Heart right ventricle (tissue), 16 donors: ENCODE data around the gene FCN3. TPM values are rescaled to one million over a fixed set of nuclear protein-coding genes. Genes with fewer than 3 reads are reported as not detected.
A peak's percentile ranks its signal among the peaks of the same experiment; 100 is the strongest.

Source experiments
- ATAC-seq, 8 donors: fragments of 200-7000 bp; cut with Tn5 transposase; one replicate each; pipeline ENCODE4 v1.9.1; 2020; ENCODE audit warnings: mild to moderate bottlenecking in 8 of 8, moderate library complexity in 8 of 8, moderate number of reproducible peaks in 1 of 8
- DNase-seq, 2 donors: peaks; one replicate each; pipeline ENCODE4 v3.0.0-alpha.2; 2020
- H3K27ac ChIP-seq, 10 donors: fragments of 200-600 bp; sonication (generic) in 2 of 10; one replicate each; pipeline versions ENCODE4 v1.5.0 to v1.8.0; 2020 to 2022; ENCODE audit warnings: mild to moderate bottlenecking in 3 of 10
- H3K27me3 ChIP-seq, 7 donors: fragments of 200-600 bp; one replicate each; pipeline ENCODE4 v1.8.0; 2021 to 2022; ENCODE audit warnings: mild to moderate bottlenecking in 2 of 7
- H3K36me3 ChIP-seq, 9 donors: fragments of 200-600 bp; sonication (generic) in 1 of 9; one replicate each; pipeline versions ENCODE4 v1.5.0 to v1.8.0; 2020 to 2022; ENCODE audit warnings: mild to moderate bottlenecking in 2 of 9
- H3K4me1 ChIP-seq, 9 donors: fragments of 200-600 bp; sonication (generic) in 1 of 9; one replicate each; pipeline versions ENCODE4 v1.5.0 to v1.8.0; 2020 to 2022; ENCODE audit warnings: mild to moderate bottlenecking in 4 of 9
- H3K4me3 ChIP-seq, 10 donors: fragments of 200-600 bp; sonication (generic) in 2 of 10; one replicate each; pipeline versions ENCODE4 v1.5.0 to v1.8.0; 2020 to 2022; ENCODE audit warnings: mild to moderate bottlenecking in 7 of 10, moderate library complexity in 2 of 10
- H3K9me3 ChIP-seq, 11 donors: fragments of 200-600 bp in 10 of 11; sonication (generic) in 2 of 11; one replicate each; pipeline versions ENCODE4 v1.5.0 to v1.8.0; 2013 to 2022; ENCODE audit warnings: mild to moderate bottlenecking in 2 of 11, control low read depth in 1 of 11, moderate library complexity in 1 of 11
- CTCF ChIP-seq, 9 donors: fragments of 200-600 bp; sonication (generic) in 2 of 9; IDR thresholded peaks; one replicate each; pipeline versions ENCODE4 v1.5.0 to v1.8.0; 2021 to 2022; ENCODE audit warnings: antibody characterized with exemption in 9 of 9, mild to moderate bottlenecking in 5 of 9, moderate library complexity in 1 of 9
- WGBS, 2 donors: extraction: QIAGEN DNeasy Blood & Tissue Kit; methylation state at CpG; one replicate each; pipeline ENCODE4 v1.1.7; 2013; ENCODE audit warnings: inconsistent platforms in 1 of 2; 5-methylcytosine and 5-hydroxymethylcytosine counted together
- intact Hi-C, 10 donors: fragments of 100-400 bp; cut with DNase I; formaldehyde crosslinking; loops; one replicate each; pipeline versions ENCODE4 v1.11.1 to v1.14.2; 2022
- polyA plus RNA-seq, 2 donors: library from polyadenylated mRNA; stranded (reverse); fragments of 200-250 nt; gene quantifications; one replicate each; pipeline ENCODE4 v1.2.3, GENCODE V29; 2013
- total RNA-seq, 10 donors: library from RNA; stranded (reverse); fragmentation: NEBNext Ultra II Directional in 3 of 10; extraction: Animal tissue kit (Norgen Biotek cat#: 25700) in 3 of 10; gene quantifications; one replicate each; pipeline versions ENCODE4 v1.2.1 to v1.2.4, GENCODE V29; 2021 to 2023
- donor health status: Arrhythmogenic right ventricular cardiomyopathy.
- donor health status: ischemic (EF 13 %, LVEDD 7.1; RV severe dilation, severe dysfunction).
- donor health status: healthy with polysubstance abuse.
- donor health status: DM: no; HTN: yes; CAD: no.
- donor health status: DM: no; HTN: no; CAD: no.
- donor health status: ischemic (EF 25% LVEDD 6.9; RV normal size, moderate dysfunction).
- donor health status: ischemic (EF 25% LVEDD 5.7; RV mildly dilated, moderate dysfunction).
- donor health status: healthy.
- donor health status: DM: yes; HTN: yes; CAD: no.
- donor health status: Ischemic cardiomyopathy.
- donor health status: ischemic (EF 35%, LVEDD 5.7; RV mildly dilated, moderate dysfunction).
- donor health status: nonischemic (EF 11% LVEDD 7.7; RV severe dilation, severe dysfunction).
- donor health status: DM: yes; HTN: yes; CAD: no.
- donor health status: PGD.
- donor health status: ischemic (EF 29% LVEDD 5.4; RV normal size, mild dysfunction).
- donor health status: nonischemic (EF 23%, LVEDD 6.1; RV moderate dilation, normal function).

Gene FCN3
- total and polyA plus RNA-seq, 12 donors: 1.6 to 210 (median 10.9) TPM

GRCh38 chr1:27321813-27322568, 52.6 kb downstream of the FCN3 start, which contains the start of gene TMEM222:
TSS of gene TMEM222 (plus strand) at chr1:27322163. CDS start at chr1:27322198, 35 bp downstream.
- 0 to 1% methylated on average over 67 of the region's 67 CpGs for WGBS, 2 donors
- intact Hi-C loops: loop anchor here in 2 of 10 donors (5.0 kb wide), 2 partner anchors 45 to 75 kb away; partner anchors contain the start of gene MAP3K6 (in 2 of the 2)
- H3K27ac ChIP-seq: peak within 1 kb of the TSS; percentile 81 to 96 (median 92)
- peaks cover 0 to 34% (median 8%) of the 10 kb centered on the region in 9 donors for H3K36me3 ChIP-seq
- no peaks in the 10 kb centered on the region for H3K27me3 ChIP-seq
- peak within 1 kb of the TSS; percentile 68 to 97 (median 86) for H3K4me3 ChIP-seq
- ATAC-seq: peak; percentile 98 to 100 (median 99)
- peak; percentile 97 to 98 for DNase-seq
- H3K4me1 ChIP-seq: peaks cover 5 to 57% (median 36%) of the 10 kb centered on the region in 9 donors
- peak in 8 of 9 donors; percentile 6 to 44 (median 26) for TF ChIP-seq CTCF (IDR thresholded peaks at IDR 0.05)
- H3K9me3 ChIP-seq: no peaks in the 10 kb centered on the region

Other genes starting within 250 kb of the FCN3 start
- gene SLC9A1, start 219.7 kb downstream of the FCN3 start, total RNA-seq: 10 to 100 TPM in 9 of 10 donors, 1 to 10 TPM in 1; 9.4 to 34.4 (median 22.1) TPM
- gene SLC9A1, start 219.7 kb downstream of the FCN3 start, polyA plus RNA-seq: 10 to 100 TPM; 11.3 TPM
- 10 to 100 TPM; 56.1 to 74.3 (median 63.9) TPM for gene WDTC1, start 140.2 kb downstream of the FCN3 start, total RNA-seq
- 10 to 100 TPM; 14.4 to 26.4 TPM for gene WDTC1, start 140.2 kb downstream of the FCN3 start, polyA plus RNA-seq
- 10 to 100 TPM; 24.1 to 32.8 (median 26.4) TPM for gene TMEM222, start 52.7 kb downstream of the FCN3 start, total RNA-seq
- gene TMEM222, start 52.7 kb downstream of the FCN3 start, polyA plus RNA-seq: 10 to 100 TPM; 32.2 to 47.2 TPM
- gene SYTL1, start 32.8 kb downstream of the FCN3 start, total RNA-seq: 1 to 10 TPM in 2 of 10 donors, under 1 TPM in 8; 0.30 to 4.3 (median 0.68) TPM
- gene SYTL1, start 32.8 kb downstream of the FCN3 start, polyA plus RNA-seq: 1 to 10 TPM in 1 of 2 donors, under 1 TPM in 1; 0.46 to 2.5 TPM
- 10 to 100 TPM; 18.6 to 71.1 (median 27.1) TPM for gene MAP3K6, start 7.9 kb downstream of the FCN3 start, total RNA-seq
- 100 to 1,000 TPM in 1 of 2 donors, 10 to 100 TPM in 1; 58.5 to 179 TPM for gene MAP3K6, start 7.9 kb downstream of the FCN3 start, polyA plus RNA-seq
- not detected for gene CD164L2, start 8.5 kb upstream of the FCN3 start, total RNA-seq
- not detected for gene CD164L2, start 8.5 kb upstream of the FCN3 start, polyA plus RNA-seq
- 1 to 10 TPM in 2 of 10 donors, under 1 TPM in 7, not detected in 1; 0.27 to 2.0 (median 0.42) TPM for gene GPR3, start 17.8 kb upstream of the FCN3 start, total RNA-seq
- 1 to 10 TPM in 1 of 2 donors, under 1 TPM in 1; 0.29 to 3.4 TPM for gene GPR3, start 17.8 kb upstream of the FCN3 start, polyA plus RNA-seq
- gene WASF2, start 115.3 kb upstream of the FCN3 start, total RNA-seq: 10 to 100 TPM; 41.2 to 75.4 (median 52.0) TPM
- 10 to 100 TPM; 19.6 to 24.8 TPM for gene WASF2, start 115.3 kb upstream of the FCN3 start, polyA plus RNA-seq
- gene AHDC1, start 229.3 kb upstream of the FCN3 start, total RNA-seq: 10 to 100 TPM; 32.2 to 53.1 (median 42.9) TPM
- 10 to 100 TPM; 17.0 to 33.7 TPM for gene AHDC1, start 229.3 kb upstream of the FCN3 start, polyA plus RNA-seq